ENCODE results near the gene RELCH.

DNA sequence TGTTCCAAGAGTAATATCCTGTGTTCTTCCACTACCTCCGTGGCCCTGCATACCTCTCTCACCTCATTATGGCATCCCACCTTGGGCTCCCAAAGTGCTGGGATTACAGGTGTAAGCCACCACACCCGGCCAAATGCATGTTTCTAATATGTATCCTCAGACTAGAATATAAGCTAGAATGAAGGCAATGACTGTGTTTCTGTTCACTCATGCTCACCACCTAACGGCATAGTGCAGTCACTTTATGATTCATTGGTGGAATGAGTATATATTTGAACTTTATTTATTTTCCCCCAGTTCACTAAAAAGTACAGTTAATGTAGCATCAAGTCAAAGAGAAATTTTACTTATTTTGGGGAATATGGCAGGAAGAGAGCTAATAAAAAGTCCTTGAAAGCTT is 11.5 kb upstream of the RELCH start:
- no peak for TF ChIP-seq FOS (IDR thresholded peaks at IDR 0.05; ENCODE audit: borderline replicate concordance, extremely low read depth, insufficient read length)
- TF ChIP-seq YY1 (IDR thresholded peaks at IDR 0.05; ENCODE audit: low read depth, low read length) = no peak
- no peak for TF ChIP-seq CHD2 (IDR thresholded peaks at IDR 0.05; ENCODE audit: borderline replicate concordance, low read depth, low read length)
- TF ChIP-seq, protein P1, sequence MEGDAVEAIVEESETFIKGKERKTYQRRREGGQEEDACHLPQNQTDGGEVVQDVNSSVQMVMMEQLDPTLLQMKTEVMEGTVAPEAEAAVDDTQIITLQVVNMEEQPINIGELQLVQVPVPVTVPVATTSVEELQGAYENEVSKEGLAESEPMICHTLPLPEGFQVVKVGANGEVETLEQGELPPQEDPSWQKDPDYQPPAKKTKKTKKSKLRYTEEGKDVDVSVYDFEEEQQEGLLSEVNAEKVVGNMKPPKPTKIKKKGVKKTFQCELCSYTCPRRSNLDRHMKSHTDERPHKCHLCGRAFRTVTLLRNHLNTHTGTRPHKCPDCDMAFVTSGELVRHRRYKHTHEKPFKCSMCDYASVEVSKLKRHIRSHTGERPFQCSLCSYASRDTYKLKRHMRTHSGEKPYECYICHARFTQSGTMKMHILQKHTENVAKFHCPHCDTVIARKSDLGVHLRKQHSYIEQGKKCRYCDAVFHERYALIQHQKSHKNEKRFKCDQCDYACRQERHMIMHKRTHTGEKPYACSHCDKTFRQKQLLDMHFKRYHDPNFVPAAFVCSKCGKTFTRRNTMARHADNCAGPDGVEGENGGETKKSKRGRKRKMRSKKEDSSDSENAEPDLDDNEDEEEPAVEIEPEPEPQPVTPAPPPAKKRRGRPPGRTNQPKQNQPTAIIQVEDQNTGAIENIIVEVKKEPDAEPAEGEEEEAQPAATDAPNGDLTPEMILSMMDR (IDR thresholded peaks at IDR 0.05 in 2 of 3, conservative IDR thresholded peaks at IDR 0.05 in 1 of 3; ENCODE audit: control insufficient read depth in 2 of 3, extremely low read depth in 1 of 3, insufficient read depth in 1 of 3, low read depth in 3 of 3, low read length in 3 of 3) = no peak
